Measurements from ENCODE around the gene FBXO3. TPM values are rescaled to one million over a fixed set of nuclear protein-coding genes. Genes with fewer than 3 reads are reported as not detected.
A peak's percentile ranks its signal among the peaks of the same experiment; 100 is the strongest.

Gene FBXO3
- total and polyA plus RNA-seq, 2 experiments from 2014 or later, result 12.5 to 28.4 TPM

GRCh38 chr11:33777906-33778305 is 3.6 kb upstream of the FBXO3 start:
- H3K4me2 ChIP-seq, result peak overlapping the region; percentile 56

More at GRCh38 chr11:33777906-33778305, 3.6 kb upstream of the FBXO3 start:
- Histone ChIP-seq H2AFZ (peak overlapping the region; percentile 97), H3K27me3 (ENCODE audit: insufficient read depth) (peaks cover 25% of the 10 kb centered on the region), H3K36me3 (ENCODE audit: insufficient read depth) (no peaks in the 10 kb centered on the region), H3K4me1 (ENCODE audit: insufficient read depth) (peaks cover 48% of the 10 kb centered on the region), H3F3A (replicated peaks; ENCODE audit: low read depth) (no peaks in the 10 kb centered on the region), H4K20me1 (replicated peaks; ENCODE audit: insufficient read depth) (peaks cover 10% of the 10 kb centered on the region), H3K4me3 (peak overlapping the region; percentile 16; the same call in 1 of the 2 replicates), H3K27ac (ENCODE audit: low read depth) (no peak overlapping the region), H3K9me2 (ENCODE audit: insufficient read depth) (peaks cover 10% of the 10 kb centered on the region; the same call in 1 of the 2 replicates), H3K79me2 (replicated peaks; ENCODE audit: insufficient read depth) (peaks cover 5% of the 10 kb centered on the region; the same call in 1 of the 2 replicates)
- DNase-seq (ENCODE audit: low spot score) (no peak), ATAC-seq (no peak)
- H3K27ac Mint-ChIP-seq, result no peak overlapping the region
- peaks cover 48% of the 10 kb centered on the region for H3K4me1 Mint-ChIP-seq
- no peaks in the 10 kb centered on the region for H3K36me3 Mint-ChIP-seq (ENCODE audit: low read depth)
- peaks cover 23% of the 10 kb centered on the region for H3K27me3 Mint-ChIP-seq (ENCODE audit: insufficient read depth, low read depth, poor library complexity)
- no peak for TF ChIP-seq NANOG (IDR thresholded peaks at IDR 0.05; ENCODE audit: borderline replicate concordance)
- no peak for TF ChIP-seq ZNF462 (CRISPR knock-in tag; IDR thresholded peaks at IDR 0.05)
- TF ChIP-seq, protein P1, sequence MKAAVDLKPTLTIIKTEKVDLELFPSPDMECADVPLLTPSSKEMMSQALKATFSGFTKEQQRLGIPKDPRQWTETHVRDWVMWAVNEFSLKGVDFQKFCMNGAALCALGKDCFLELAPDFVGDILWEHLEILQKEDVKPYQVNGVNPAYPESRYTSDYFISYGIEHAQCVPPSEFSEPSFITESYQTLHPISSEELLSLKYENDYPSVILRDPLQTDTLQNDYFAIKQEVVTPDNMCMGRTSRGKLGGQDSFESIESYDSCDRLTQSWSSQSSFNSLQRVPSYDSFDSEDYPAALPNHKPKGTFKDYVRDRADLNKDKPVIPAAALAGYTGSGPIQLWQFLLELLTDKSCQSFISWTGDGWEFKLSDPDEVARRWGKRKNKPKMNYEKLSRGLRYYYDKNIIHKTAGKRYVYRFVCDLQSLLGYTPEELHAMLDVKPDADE (IDR thresholded peaks at IDR 0.05), result no peak
- no peak for TF ChIP-seq EZH2 (IDR thresholded peaks at IDR 0.05; ENCODE audit: low read depth, unreplicated experiment)
- no peak overlapping the region for H3K4me3 Mint-ChIP-seq
- H3K9me3 Mint-ChIP-seq, result no peaks in the 10 kb centered on the region
